HepG2 (cell line): Measurements from ENCODE around the gene ARL10. TPM values are rescaled to one million over a fixed set of nuclear protein-coding genes. Genes with fewer than 3 reads are reported as not detected.

Experiments used
- AFF4 ChIP-seq: sonication (generic); formaldehyde crosslinking; IDR thresholded peaks from 2 replicates; pipeline ENCODE4 v1.4.0; 2020; ENCODE audit warnings: missing genetic modification reagents
- ARID5B ChIP-seq: IDR thresholded peaks from 2 replicates; pipeline ENCODE4 v1.4.0; 2020; ENCODE audit warnings: mild to moderate bottlenecking, missing genetic modification reagents
- ATF7-NPFF ChIP-seq: sonication (generic); formaldehyde crosslinking; IDR thresholded peaks from 2 replicates; pipeline ENCODE4 v1.8.1; 2023; ENCODE audit warnings: mild to moderate bottlenecking, low read depth, missing genetic modification reagents, moderate library complexity
- EP300 ChIP-seq, 3 experiments: sonication (generic) in 1 of 3; formaldehyde crosslinking in 1 of 3; IDR thresholded peaks; 2 replicates each; pipeline versions ENCODE4 v1.5.1 to v1.6.1; 2011 to 2020; ENCODE audit warnings: low read depth in 2 of 3, low read length in 2 of 3, borderline replicate concordance in 1 of 3, improper control_type of control experiment in 1 of 3, mild to moderate bottlenecking in 1 of 3, missing genetic modification reagents in 1 of 3, moderate library complexity in 1 of 3
- FOXK1 ChIP-seq: sonication (generic); formaldehyde crosslinking; IDR thresholded peaks from 2 replicates; pipeline ENCODE4 v1.4.0; 2020; ENCODE audit warnings: low read depth, missing genetic modification reagents, borderline replicate concordance
- HOXA3 ChIP-seq: sonication (generic); formaldehyde crosslinking; IDR thresholded peaks from 2 replicates; pipeline ENCODE4 v1.5.0; 2020; ENCODE audit warnings: missing genetic modification reagents
- SOX5 ChIP-seq: IDR thresholded peaks from 2 replicates; pipeline ENCODE4 v1.6.1; 2016; ENCODE audit warnings: borderline replicate concordance
- TBL1XR1 ChIP-seq: fragments of 150-350 bp; IDR thresholded peaks from 2 replicates; pipeline ENCODE4 v1.6.1; 2014; ENCODE audit warnings: borderline replicate concordance, low read length; ENCODE audit not compliant: partially characterized antibody
- TBX2 ChIP-seq: sonication (generic); formaldehyde crosslinking; IDR thresholded peaks from 2 replicates; pipeline ENCODE4 v1.5.0; 2020; ENCODE audit warnings: missing genetic modification reagents, mild to moderate bottlenecking, borderline replicate concordance
- ZC3H4 ChIP-seq: sonication (generic); formaldehyde crosslinking; IDR thresholded peaks from 2 replicates; pipeline ENCODE4 v1.4.0; 2020; ENCODE audit warnings: missing genetic modification reagents, borderline replicate concordance
- ZFP62 ChIP-seq: sonication (generic); formaldehyde crosslinking; IDR thresholded peaks from 2 replicates; pipeline ENCODE4 v1.4.0; 2020; ENCODE audit warnings: missing genetic modification reagents
- ZFX ChIP-seq: sonication (generic); formaldehyde crosslinking; IDR thresholded peaks from 2 replicates; pipeline ENCODE4 v1.4.0; 2020; ENCODE audit warnings: mild to moderate bottlenecking, low read depth, missing genetic modification reagents, moderate library complexity
- ZNF572 ChIP-seq: sonication (generic); formaldehyde crosslinking; IDR thresholded peaks from 2 replicates; pipeline ENCODE4 v1.5.1; 2020; ENCODE audit warnings: mild to moderate bottlenecking, missing genetic modification reagents
- ZNF644 ChIP-seq: IDR thresholded peaks from 2 replicates; pipeline ENCODE4 v1.6.1; 2016; ENCODE audit warnings: low read depth
- ZNF891 ChIP-seq: sonication (generic); formaldehyde crosslinking; IDR thresholded peaks from 2 replicates; pipeline ENCODE4 v1.5.0; 2020; ENCODE audit warnings: mild to moderate bottlenecking, missing genetic modification reagents
- polyA plus RNA-seq, 8 experiments: library from polyadenylated mRNA; depleted of rRNA in 3 of 8; stranded (reverse) in 7 of 8; unstranded in 1 of 8; fragments of >200 nt; fragmentation: Illumina TruSeq in 4 of 8; extraction: Trizol in 4 of 8; gene quantifications; 2 replicates each; pipeline versions ENCODE4 v1.2.1 to v1.2.3, GENCODE V29; 2011 to 2016; ENCODE audit warnings: low read depth in 4 of 8, missing spikeins in 1 of 8, mixed read lengths in 1 of 8; ENCODE audit not compliant: insufficient read depth in 1 of 8
- total RNA-seq, 5 experiments: library from RNA; depleted of rRNA; stranded (reverse); fragments of >200 nt; fragmentation: Illumina TruSeq; extraction: Trizol; gene quantifications; 2 replicates each; pipeline ENCODE4 v1.2.3, GENCODE V29; 2016; ENCODE audit warnings: low read depth in 1 of 5
- TF ChIP-seq, protein P1 (sequence below): sonication (generic); formaldehyde crosslinking; conservative IDR thresholded peaks from 2 replicates; pipeline ENCODE4 v1.8.1; 2023; ENCODE audit warnings: missing genetic modification reagents
- TF ChIP-seq, protein P2 (sequence below): sonication (generic); formaldehyde crosslinking; IDR thresholded peaks from 2 replicates; pipeline ENCODE4 v1.4.0; 2020; ENCODE audit warnings: missing genetic modification reagents

Gene ARL10
- total and polyA plus RNA-seq, 2 of the 13 experiments (the other 11 are each of a cell fraction or from before 2014, with no cell fraction given): 0.18 to 0.50 TPM

DNA sequence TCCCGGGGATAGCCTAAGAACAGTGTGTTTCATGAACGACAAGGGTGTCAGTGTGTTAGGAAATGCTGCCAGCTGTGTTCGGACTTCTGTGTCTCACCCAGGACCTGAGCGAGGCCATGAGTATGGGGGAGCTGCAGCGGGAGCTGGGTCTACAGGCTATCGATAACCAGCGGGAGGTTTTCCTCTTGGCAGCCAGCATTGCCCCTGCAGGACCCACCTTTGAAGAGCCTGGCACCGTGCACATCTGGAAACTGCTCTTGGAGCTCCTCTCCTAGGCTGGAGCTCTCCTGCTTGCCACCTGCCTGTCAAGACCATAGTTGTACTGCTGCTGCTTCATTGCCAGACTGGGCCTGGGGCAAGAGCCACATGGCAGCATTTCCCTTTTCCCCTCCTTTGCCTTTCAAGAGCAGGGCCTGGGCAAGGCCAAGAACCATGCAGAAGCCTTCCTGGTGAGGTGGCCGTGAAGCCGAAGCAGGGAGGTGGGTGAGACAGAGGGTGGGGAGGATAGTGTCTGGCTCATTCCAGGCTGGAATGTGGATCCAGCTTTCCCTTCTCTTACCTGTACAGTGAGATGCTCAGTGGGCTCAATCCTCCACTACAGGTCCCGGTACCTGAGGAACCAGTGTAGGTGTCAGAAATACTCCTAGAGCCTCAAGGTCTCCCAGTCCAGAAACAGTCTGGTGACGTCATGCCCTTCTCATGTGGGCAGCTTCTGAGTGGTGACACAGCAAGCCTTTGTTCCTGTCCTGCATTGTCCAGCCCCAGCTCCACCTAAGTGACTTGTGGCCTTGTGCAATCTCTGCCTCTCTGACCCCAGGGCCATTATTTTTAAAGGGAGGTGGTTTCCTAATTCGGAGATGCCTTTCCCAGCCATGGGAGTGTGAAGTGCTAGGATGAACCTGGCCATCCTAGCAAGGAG is 6.6 kb downstream of the ARL10 start (continued):
- TF ChIP-seq ARID5B (peak; percentile 62), TBL1XR1 (no peak), ZNF572 (no peak), EP300 (IDR thresholded peaks at IDR 0.05; ENCODE audit: low read depth in 2 of 2, low read length in 2 of 2) (0 out of 4 replicates have a peak, but pooled peaks of 1 of the 2 experiments have one; percentile 11), EP300 (CRISPR knock-in tag; IDR thresholded peaks at IDR 0.05; ENCODE audit: borderline replicate concordance) (no peak), ZNF644 (CRISPR knock-in tag) (peak; percentile 34; the same call in 1 of the 2 replicates), ZFP62 (CRISPR knock-in tag) (no peak), SOX5 (peak; percentile 95), TBX2 (CRISPR knock-in tag) (0 out of 2 replicates have a peak, but pooled peaks have one; percentile 28), ZFX (CRISPR knock-in tag) (no peak), HOXA3 (peak; percentile 60; the same call in 1 of the 2 replicates), ZNF891 (CRISPR knock-in tag) (no peak), ZC3H4 (CRISPR knock-in tag) (no peak), FOXK1 (CRISPR knock-in tag) (no peak), ATF7-NPFF (no peak), AFF4 (CRISPR knock-in tag) (no peak)
- TF ChIP-seq, protein P1, sequence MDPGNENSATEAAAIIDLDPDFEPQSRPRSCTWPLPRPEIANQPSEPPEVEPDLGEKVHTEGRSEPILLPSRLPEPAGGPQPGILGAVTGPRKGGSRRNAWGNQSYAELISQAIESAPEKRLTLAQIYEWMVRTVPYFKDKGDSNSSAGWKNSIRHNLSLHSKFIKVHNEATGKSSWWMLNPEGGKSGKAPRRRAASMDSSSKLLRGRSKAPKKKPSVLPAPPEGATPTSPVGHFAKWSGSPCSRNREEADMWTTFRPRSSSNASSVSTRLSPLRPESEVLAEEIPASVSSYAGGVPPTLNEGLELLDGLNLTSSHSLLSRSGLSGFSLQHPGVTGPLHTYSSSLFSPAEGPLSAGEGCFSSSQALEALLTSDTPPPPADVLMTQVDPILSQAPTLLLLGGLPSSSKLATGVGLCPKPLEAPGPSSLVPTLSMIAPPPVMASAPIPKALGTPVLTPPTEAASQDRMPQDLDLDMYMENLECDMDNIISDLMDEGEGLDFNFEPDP: no peak
- TF ChIP-seq, protein P2, sequence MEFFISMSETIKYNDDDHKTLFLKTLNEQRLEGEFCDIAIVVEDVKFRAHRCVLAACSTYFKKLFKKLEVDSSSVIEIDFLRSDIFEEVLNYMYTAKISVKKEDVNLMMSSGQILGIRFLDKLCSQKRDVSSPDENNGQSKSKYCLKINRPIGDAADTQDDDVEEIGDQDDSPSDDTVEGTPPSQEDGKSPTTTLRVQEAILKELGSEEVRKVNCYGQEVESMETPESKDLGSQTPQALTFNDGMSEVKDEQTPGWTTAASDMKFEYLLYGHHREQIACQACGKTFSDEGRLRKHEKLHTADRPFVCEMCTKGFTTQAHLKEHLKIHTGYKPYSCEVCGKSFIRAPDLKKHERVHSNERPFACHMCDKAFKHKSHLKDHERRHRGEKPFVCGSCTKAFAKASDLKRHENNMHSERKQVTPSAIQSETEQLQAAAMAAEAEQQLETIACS (CRISPR knock-in tag): no peak
